Astrocyte of the hippocampus (primary cell): ENCODE results near the gene EEFSEC.

Experiments
- DNase-seq: peaks from one replicate; pipeline ENCODE4 v3.0.0; 2011; ENCODE audit warnings: low read depth, low spot score

EEFSEC gene, protein sequence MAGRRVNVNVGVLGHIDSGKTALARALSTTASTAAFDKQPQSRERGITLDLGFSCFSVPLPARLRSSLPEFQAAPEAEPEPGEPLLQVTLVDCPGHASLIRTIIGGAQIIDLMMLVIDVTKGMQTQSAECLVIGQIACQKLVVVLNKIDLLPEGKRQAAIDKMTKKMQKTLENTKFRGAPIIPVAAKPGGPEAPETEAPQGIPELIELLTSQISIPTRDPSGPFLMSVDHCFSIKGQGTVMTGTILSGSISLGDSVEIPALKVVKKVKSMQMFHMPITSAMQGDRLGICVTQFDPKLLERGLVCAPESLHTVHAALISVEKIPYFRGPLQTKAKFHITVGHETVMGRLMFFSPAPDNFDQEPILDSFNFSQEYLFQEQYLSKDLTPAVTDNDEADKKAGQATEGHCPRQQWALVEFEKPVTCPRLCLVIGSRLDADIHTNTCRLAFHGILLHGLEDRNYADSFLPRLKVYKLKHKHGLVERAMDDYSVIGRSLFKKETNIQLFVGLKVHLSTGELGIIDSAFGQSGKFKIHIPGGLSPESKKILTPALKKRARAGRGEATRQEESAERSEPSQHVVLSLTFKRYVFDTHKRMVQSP

GRCh38 chr3:128153156-128154041, at the start of gene EEFSEC:
Gene EEFSEC (plus strand): TSS chr3:128153481. CDS start chr3:128153508, 27 bp downstream.
- peak; percentile 88 for DNase-seq

- DNase-seq: peak; percentile 51
Observed at GRCh38 chr3:128107834-128108233, 45.4 kb upstream of the EEFSEC start.

- no peak for DNase-seq
Observed at GRCh38 chr3:128111147-128111546, 42.1 kb upstream of the EEFSEC start.

GRCh38 chr3:128112357-128112968, 40.8 kb upstream of the EEFSEC start:
- peak; percentile 87 for DNase-seq

DNA sequence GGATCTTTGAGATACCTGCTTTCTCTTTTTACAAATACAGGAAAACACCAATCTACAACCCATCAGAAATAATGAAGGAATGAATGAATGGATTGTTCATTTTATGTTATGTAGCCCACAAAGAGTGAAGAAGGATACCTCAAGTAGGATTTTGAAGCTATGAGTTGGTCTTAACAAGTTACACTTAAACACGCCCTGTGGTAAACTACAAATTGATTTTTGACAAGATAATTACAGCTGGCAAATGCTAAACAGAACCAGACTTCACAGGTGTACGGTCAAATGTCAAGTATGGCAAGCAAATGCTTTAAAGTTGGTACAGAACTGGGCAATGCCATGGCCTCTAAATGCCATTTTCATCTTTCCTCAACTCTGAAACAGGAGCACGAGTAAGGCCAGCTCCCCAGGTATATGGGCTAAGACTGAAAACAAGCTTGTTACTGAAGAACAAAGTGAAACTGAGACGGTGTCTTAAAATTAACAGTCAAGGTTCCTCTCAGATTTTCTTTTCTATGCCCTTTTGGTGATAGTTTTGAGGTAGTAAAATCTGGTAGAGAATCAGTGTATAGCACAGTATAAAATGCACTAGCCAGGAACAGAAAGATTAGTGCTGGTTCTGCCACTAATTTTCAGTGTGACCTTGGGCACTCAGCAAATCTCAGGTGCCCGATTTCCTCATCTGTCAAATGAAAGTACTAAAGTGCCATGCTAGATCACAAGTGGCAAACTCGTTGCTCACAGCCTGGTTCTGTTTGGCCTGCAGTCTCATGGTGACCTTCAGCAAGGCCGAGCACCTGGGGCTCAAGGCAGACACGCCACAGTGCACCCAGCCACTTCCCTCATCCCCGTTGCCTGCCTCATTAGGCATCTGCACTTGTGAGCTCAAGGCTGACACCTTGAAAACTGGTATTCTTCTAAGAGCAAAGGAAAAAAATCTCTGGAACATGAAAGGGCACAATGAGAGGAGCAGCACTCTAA, 39.2 kb upstream of the EEFSEC start:
- no peak for DNase-seq

- no peak for DNase-seq
Observed at GRCh38 chr3:128122013-128122412, 31.3 kb upstream of the EEFSEC start.

DNA sequence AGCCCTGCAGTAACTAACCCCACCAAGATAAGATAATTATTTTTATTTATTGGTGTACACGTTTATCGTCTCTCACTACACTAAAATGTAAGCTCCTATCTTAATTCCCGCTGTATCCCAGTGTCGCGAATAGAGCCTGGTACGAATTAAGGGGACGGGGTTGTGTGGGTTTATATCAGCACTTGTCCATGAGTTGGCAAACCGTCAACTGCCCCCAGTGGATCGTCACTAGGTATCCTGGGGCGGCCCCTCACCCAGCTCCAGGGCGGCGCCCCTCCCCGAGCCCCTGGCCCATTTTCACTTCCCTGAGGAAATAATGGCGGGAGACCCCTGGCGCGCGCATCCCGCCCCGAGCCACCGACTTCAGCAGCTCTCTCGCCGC, 30.1 kb upstream of the EEFSEC start:
- DNase-seq: no peak

DNA sequence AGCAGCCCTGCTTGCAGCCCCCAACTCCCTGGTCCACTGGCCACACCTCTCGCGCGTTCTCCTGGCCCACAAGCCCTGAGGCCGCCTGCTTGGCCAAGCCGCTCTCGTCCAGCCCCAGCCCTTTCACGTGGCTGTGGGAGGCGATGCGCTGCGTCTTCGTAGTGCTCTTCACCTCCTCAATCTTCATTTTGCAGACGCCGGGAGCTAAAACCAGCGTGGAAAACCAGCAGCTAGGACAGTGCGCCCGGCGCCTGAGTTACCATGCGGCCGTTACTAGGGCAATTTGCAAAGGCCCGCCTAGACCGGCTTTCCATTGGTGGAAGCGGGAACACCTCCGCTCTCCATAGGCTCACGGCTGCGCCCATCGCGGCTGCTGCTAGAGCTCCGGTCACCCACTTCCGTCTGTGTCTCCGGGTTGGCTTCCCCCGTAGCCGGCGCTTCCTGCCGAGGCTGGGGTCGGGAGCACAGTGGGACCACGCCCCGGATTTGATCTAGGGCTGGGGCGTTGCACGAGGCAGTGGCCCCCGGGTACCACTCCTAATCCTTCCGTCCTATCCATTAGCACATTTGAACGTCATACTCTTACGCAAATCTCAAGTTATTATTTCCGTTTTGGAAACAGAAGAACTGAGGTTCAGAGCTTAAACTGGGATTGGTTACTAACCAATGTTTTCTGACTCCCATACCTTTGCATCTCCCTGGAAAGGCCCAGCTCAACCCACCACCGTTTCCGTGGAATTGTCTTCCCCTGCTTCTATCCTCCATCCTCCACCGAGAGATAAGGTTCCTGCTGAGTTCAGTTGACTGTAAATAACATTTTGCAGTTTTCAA, 29.5 kb upstream of the EEFSEC start, which contains the start of gene RUVBL1:
RUVBL1 (minus strand) TSS at position 275 of the 831 bp plus-strand sequence; CDS start at position 187, 88 bp downstream.
- peak; percentile 99 for DNase-seq

DNA sequence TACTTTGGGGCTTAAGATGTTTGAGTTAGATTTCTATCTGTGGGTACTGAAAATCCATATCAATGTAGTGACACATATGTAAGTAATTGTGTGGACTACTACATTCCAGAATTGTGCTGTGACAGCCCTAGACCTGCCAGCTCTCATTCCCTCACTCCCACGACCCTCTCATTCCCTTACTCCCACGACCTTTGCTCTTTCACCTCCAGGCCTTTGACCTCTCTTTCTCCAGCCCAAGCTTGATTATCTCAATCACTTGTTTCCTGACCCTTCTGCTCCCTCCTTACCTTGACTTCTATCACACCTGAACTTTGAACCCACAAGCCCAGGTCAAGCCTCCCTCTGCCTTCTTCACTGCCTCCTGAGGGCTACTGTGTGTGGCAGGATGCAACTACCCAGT, 26.0 kb upstream of the EEFSEC start:
- no peak for DNase-seq

GRCh38 chr3:128128251-128128650, 25.0 kb upstream of the EEFSEC start:
- DNase-seq: no peak

DNA sequence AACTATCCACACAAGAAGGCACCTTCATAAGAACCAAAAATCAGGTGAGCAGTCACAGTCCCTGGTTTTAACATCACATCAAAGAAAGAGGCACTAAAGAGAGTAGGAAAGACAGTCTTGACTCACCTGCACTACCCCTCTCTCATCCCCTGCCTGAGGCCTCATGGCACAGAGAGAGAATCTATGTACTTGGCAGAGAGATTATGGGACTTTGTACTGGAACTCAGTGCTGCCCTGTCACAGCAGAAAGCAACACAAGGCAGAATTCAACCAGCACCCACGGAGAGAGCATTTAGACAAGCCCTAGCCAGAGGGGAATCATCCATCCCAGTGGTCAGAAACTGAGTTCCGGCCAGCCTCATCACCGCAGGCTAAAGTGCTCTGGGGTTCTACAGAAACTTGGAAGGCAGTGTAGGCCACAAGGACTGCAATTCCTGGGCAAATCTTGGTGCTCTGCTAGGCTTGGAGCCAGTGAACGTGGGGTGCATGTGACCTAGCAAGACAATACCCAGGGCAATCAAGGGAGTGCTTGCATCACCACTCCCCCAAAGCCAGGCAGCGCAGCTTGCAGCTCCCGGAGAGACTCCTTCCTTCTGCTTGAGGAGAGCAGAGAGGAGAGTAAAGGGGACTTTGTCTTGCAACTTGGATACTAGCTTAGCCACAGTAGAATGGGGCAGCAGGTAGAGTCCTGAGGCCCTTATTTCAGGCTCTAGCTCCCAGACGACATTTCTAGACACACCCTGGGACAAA, 21.2 kb upstream of the EEFSEC start:
- no peak for DNase-seq

- peak; percentile 73 for DNase-seq
Observed at GRCh38 chr3:128133273-128133883, 19.9 kb upstream of the EEFSEC start.

- DNase-seq: no peak
Observed at GRCh38 chr3:128143496-128143895, 9.8 kb upstream of the EEFSEC start.

DNA sequence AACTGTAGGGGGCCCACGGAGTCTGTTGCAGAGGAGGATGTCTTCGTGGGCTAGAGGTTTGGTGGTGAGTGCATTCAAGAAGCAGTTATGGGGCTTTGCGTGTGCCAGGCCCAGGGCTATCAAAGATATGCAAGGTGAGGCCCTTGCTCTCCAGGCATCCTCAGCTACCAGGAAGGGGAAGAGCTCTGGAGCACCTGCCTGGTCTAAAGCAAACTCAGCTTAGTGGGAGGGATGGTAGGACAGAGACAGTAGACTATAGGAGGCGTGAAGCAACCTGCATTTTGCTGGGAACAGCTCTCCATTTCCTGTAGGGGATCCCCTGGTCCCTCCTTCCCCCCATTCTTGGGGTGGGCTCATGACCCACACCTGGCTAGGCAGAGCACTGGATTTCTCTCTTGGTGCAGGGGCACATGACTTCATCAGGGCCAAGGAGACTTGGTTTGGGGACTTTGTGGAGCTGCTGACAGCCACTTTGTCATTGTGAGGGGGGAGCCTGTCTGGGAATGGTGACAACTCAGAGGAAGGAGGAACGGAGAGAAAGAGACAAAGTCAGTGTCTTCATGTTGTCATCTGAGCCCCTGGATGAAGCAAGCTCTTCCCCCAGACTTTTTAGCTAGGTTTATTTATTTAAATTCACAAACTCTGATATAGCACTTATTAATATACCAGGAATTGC, 8.6 kb upstream of the EEFSEC start:
- no peak for DNase-seq

GRCh38 chr3:128145279-128145678, 8.0 kb upstream of the EEFSEC start:
- DNase-seq: no peak

DNA sequence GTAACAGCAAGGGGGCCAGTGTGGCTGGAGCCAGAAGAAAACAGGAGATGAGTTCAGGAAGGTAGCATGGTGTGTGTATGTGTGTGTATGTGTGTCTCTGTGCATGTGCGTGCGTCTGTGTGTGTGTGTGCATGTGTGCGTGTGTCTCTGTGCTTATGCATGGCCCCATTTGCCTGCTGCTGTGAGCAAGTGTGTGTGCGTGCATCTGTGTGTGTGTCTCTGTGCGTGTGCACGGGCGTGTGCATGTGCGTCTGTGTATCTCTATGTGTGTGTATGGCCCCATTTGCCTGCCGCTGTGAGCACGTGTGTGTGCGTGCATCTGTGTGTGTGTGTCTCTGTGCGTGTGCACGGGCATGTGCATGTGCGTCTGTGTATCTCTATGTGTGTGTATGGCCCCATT, 7.1 kb upstream of the EEFSEC start:
- DNase-seq: no peak

DNA sequence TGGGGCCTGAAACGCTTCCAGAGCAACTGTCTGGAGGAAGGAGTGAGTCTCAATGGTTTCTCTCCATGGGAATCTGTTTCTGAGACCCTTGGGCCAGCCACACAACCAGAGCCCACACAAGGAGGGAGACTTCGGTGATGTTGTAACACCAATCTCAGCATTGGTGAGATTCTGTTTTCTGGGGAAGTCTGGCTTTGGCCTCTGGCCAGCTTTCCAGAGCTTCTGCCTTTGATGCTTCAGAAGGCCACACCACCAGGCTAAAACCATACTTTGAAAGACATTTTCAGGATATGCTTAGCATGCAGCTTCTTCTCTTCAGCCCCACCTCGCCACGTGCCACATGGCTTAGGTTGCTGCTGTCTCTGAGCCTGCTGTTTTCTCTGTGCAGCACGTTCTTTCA, 3.6 kb upstream of the EEFSEC start:
- no peak for DNase-seq

DNA sequence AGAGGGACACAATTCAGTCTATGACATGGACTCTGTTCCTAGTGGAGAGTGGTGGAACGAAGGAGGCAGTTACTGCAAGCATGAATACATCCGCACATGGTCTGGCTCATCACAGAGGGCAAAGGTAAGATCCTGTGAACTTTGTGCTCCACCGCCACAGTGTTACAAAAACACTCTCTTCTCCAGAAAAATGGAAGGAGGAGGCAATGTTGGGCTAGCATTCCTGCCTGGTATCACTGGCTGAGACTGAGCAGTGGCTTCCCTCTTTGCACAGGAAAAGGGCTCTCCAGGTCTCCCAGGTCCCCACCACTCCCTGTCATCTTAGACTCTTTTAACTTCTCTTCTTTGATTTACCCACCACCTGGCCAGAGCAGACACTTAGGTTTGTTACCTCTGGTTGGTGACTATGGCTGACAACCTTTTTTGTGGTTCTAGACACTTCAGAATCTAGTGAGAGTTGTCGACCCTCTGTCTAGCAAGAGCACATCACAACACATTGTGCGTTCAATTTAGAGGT, 1.5 kb upstream of the EEFSEC start:
- DNase-seq: no peak
